Activated naive CD8-positive, alpha-beta T cell treated with anti-CD3 and anti-CD28 coated beads, Interleukin-2, amount 50 U/mL, for 24 hours (primary cell): Measurements from ENCODE around the gene GPR50.

Experiments
- ATAC-seq: fragments of 150-1000 bp; cut with Tn5 transposase; one replicate; pipeline ENCODE4 v1.10.0; 2021
- DNase-seq: peaks from one replicate; pipeline ENCODE4 v3.0.0; 2021
- H3K27ac Mint-ChIP-seq: one replicate; pipeline ENCODE4 v1.8.0; 2021; ENCODE audit warnings: mild to moderate bottlenecking, mixed read lengths
- H3K27me3 Mint-ChIP-seq: one replicate; pipeline ENCODE4 v1.8.0; 2021; ENCODE audit warnings: mixed read lengths
- H3K36me3 Mint-ChIP-seq: one replicate; pipeline ENCODE4 v1.8.0; 2021; ENCODE audit warnings: low read depth, mixed read lengths
- H3K4me1 Mint-ChIP-seq: one replicate; pipeline ENCODE4 v1.8.0; 2021; ENCODE audit warnings: mixed read lengths
- H3K4me3 Mint-ChIP-seq: one replicate; pipeline ENCODE4 v1.8.0; 2021; ENCODE audit warnings: mild to moderate bottlenecking, moderate library complexity, mixed read lengths
- H3K9me3 Mint-ChIP-seq: one replicate; pipeline ENCODE4 v1.8.0; 2021; ENCODE audit warnings: mixed read lengths

GPR50 gene

DNA sequence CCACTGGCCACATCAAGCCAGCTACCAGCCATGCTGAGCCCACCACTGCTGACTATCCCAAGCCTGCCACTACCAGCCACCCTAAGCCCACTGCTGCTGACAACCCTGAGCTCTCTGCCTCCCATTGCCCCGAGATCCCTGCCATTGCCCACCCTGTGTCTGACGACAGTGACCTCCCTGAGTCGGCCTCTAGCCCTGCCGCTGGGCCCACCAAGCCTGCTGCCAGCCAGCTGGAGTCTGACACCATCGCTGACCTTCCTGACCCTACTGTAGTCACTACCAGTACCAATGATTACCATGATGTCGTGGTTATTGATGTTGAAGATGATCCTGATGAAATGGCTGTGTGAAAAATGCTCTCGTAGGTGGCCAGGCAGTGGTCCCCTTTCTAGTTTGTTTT, 4.7 kb downstream of the GPR50 start:
- DNase-seq (no peak), ATAC-seq (no peak)
- Mint-ChIP-seq H3K27me3 (peaks cover 59% of the 10 kb centered on the region), H3K4me1 (peaks cover 7% of the 10 kb centered on the region), H3K9me3 (no peaks in the 10 kb centered on the region), H3K36me3 (no peaks in the 10 kb centered on the region), H3K4me3 (no peak overlapping the region), H3K27ac (no peak overlapping the region)

- DNase-seq = no peak
- no peaks in the 10 kb centered on the region for H3K9me3 Mint-ChIP-seq
- ATAC-seq = no peak
- peaks cover 5% of the 10 kb centered on the region for H3K4me1 Mint-ChIP-seq
- H3K4me3 Mint-ChIP-seq = no peak overlapping the region
- H3K36me3 Mint-ChIP-seq = no peaks in the 10 kb centered on the region
- no peak overlapping the region for H3K27ac Mint-ChIP-seq
- peaks cover 51% of the 10 kb centered on the region for H3K27me3 Mint-ChIP-seq
Observed at GRCh38 chrX:151183233-151183753, 6.9 kb downstream of the GPR50 start.

DNA sequence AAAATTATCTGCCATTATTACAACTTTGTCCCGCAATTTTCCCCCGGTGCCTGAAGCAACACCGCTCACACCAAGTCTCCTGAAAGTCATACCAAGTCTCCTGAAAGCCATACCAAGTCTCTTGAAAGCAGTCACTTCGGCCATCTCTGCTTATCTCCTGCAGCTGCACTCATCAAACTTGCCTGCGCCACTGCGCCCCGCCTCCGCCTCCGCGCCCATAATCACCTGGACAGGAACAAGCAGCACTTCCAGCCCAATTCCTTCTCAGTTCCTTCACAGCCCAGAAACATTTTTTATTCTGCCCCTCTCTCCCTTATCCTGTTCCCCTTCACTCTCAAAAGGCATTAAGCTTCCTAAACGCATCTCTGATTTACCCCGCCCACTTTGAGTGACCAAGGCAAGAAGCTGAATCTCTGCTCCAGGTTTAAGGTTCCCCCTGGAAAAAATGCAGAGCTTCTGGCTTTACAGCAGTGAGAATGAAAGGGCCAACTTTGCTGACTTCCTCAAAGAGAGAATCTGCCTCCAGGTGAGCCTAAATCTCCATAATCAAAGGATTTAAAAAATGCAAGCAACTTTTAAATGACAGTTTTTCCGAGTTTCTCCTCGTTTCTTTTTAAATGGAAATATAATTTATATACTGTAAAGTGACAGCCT, 7.7 kb downstream of the GPR50 start:
- Mint-ChIP-seq H3K36me3 (no peaks in the 10 kb centered on the region), H3K4me3 (no peak overlapping the region), H3K27ac (no peak overlapping the region), H3K27me3 (peaks cover 45% of the 10 kb centered on the region), H3K9me3 (no peaks in the 10 kb centered on the region), H3K4me1 (no peaks in the 10 kb centered on the region)
- DNase-seq = no peak
- no peak for ATAC-seq

DNA sequence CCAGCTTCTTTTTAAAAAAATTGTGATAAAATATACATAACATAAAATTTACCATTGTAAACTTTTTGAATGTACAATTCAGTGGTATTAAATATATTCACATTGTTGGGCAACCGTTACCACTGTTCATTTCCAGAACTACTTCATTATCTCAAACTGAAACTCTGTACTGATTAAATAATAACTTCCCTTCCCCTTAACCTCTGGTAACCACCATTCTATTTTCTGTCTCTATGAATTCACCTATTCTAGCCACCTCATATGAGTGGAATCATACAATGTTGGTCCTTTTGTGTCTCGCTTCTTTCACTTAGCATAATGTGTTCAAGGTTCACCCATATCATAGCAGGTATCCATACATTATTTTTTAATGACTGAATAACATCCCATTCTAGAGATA, 8.3 kb downstream of the GPR50 start:
- ATAC-seq (no peak), DNase-seq (no peak)
- Mint-ChIP-seq H3K36me3 (no peaks in the 10 kb centered on the region), H3K9me3 (no peaks in the 10 kb centered on the region), H3K27ac (no peak overlapping the region), H3K4me3 (no peak overlapping the region), H3K4me1 (no peaks in the 10 kb centered on the region), H3K27me3 (peaks cover 39% of the 10 kb centered on the region)

DNA sequence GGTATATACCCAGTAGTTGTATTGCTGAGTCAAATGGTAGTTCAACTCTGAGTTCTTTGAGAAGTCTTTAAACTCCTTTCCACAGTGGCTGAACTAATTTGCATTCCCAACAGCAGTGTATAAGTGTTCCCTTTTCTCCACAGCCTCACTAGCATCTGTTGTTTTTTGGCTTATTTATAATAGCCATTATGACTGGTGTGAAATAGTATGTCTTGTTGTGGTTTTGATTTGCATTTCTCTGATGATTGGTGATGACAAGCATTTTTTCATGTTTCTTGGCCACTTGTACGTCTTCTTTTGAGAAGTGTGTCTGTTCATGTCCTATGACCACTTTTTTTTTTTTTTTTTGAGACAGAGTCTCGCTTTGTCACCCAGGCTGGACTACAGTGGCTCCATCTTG, 30.5 kb downstream of the GPR50 start:
- no peak overlapping the region for H3K27ac Mint-ChIP-seq
- H3K9me3 Mint-ChIP-seq = no peaks in the 10 kb centered on the region
- no peak overlapping the region for H3K4me3 Mint-ChIP-seq
- ATAC-seq (no peak), DNase-seq (no peak)
- no peaks in the 10 kb centered on the region for H3K4me1 Mint-ChIP-seq
- no peaks in the 10 kb centered on the region for H3K36me3 Mint-ChIP-seq
- H3K27me3 Mint-ChIP-seq = peaks cover 5% of the 10 kb centered on the region

GRCh38 chrX:151225843-151226242, 49.5 kb downstream of the GPR50 start:
- no peak overlapping the region for H3K4me3 Mint-ChIP-seq

GRCh38 chrX:151226941-151227340, 50.6 kb downstream of the GPR50 start:
- Mint-ChIP-seq H3K9me3 (no peaks in the 10 kb centered on the region), H3K27ac (no peak overlapping the region), H3K4me1 (no peaks in the 10 kb centered on the region), H3K4me3 (no peak overlapping the region), H3K36me3 (no peaks in the 10 kb centered on the region), H3K27me3 (peaks cover 25% of the 10 kb centered on the region)
- no peak for DNase-seq
- ATAC-seq = no peak

More at GRCh38 chrX:151225843-151226242, 49.5 kb downstream of the GPR50 start:
- H3K27me3 Mint-ChIP-seq = peaks cover 25% of the 10 kb centered on the region
- no peaks in the 10 kb centered on the region for H3K9me3 Mint-ChIP-seq
- H3K27ac Mint-ChIP-seq = no peak overlapping the region
- no peaks in the 10 kb centered on the region for H3K4me1 Mint-ChIP-seq
- ATAC-seq (no peak), DNase-seq (no peak)
- H3K36me3 Mint-ChIP-seq = no peaks in the 10 kb centered on the region

DNA sequence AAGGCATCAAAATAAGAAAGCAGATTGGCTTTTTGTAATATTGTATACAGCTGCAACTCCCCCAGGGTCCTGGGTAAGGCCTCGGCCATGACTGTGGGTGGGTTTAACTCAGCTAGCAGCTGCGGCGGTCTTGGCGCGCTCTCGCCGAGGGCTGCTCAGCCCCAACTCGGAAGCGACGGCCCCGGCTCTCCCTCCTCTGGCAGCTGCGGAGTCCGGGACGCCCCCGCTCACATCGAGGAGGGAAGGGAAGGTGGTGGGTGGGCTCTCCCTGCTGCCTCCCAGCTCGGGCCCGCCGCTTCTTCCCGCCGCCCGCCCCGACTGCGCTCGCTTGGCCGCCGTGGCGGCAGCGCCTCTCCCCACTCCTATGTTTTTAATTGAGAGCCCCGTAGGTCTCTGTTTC, 51.2 kb downstream of the GPR50 start:
- Mint-ChIP-seq H3K27me3 (peaks cover 25% of the 10 kb centered on the region), H3K27ac (no peak overlapping the region), H3K9me3 (no peaks in the 10 kb centered on the region), H3K4me1 (no peaks in the 10 kb centered on the region), H3K4me3 (no peak overlapping the region), H3K36me3 (no peaks in the 10 kb centered on the region)
- DNase-seq (no peak), ATAC-seq (no peak)

DNA sequence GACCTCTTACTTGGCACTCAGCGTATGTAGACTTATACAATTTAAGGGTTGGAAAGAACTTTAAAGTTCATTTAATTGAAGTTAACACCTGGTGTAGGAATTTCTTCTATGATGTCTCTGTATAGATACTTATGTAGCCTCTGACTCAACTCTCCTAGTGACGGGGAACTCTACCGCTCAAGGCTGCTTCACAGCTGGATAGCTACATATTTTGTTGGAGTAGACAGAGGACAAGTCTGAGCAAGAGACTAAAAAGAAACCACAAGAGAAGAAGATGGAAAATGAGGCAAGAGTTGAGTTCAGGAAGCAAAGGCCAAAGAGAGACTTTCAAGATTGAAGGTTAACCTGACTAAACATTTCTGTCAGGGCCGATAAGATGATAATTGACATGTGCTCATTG, 52.6 kb downstream of the GPR50 start:
- H3K27ac Mint-ChIP-seq = no peak overlapping the region
- ATAC-seq (no peak), DNase-seq (no peak)
- no peaks in the 10 kb centered on the region for H3K36me3 Mint-ChIP-seq
- no peaks in the 10 kb centered on the region for H3K9me3 Mint-ChIP-seq
- no peak overlapping the region for H3K4me3 Mint-ChIP-seq
- peaks cover 22% of the 10 kb centered on the region for H3K27me3 Mint-ChIP-seq
- no peaks in the 10 kb centered on the region for H3K4me1 Mint-ChIP-seq
